ENCODE measurements around the gene NPC1. TPM values are rescaled to one million over a fixed set of nuclear protein-coding genes. Genes with fewer than 3 reads are reported as not detected.

The NPC1 gene
- total RNA-seq, 3 donors from 2014 or later: 39.5 to 100 (median 81.3) TPM

DNA sequence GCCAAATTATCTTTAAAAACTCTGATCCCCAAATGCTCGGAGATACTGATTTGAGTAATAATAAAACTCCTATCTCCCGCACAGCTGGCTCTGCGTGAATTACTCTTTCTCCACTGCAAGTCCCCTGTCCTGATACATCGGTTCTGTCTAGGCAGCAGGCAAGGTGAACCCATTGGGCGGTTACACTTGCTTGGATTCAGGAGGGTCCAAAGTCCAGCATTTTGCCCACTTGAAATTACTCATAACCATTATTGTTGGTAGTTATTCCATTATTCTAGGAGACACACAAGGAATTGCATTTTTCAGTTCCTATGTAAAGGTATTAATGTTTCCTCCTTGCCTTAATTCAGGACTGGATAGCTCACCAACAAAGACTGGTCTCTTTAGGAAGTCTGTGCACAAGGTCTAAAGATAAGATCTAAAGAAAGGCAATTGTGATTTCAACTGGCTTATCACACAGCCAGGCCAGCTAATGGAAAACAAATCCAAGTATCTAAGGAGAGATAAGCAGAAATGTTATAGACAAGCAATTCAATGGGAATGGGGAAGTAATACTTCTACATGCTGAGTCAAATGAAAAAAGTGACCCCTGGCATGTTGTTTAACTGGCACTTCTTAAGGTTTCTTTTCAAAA is 23.2 kb upstream of the NPC1 start:
- Histone ChIP-seq H3K27me3 (no peaks in the 10 kb centered on the region), H3K4me3 (no peak overlapping the region), H3K27ac (no peak overlapping the region), H3K9me3 (no peaks in the 10 kb centered on the region), H3K4me1 (no peaks in the 10 kb centered on the region), H3K36me3 (no peaks in the 10 kb centered on the region)
- DNase-seq (ENCODE audit: low spot score in 2 of 2): no peak
- intact Hi-C loops (cut with DNase I; ENCODE audit: low total_unique reads): no loop called here
- no peak for TF ChIP-seq POLR2A (IDR thresholded peaks at IDR 0.05)
- no peak for TF ChIP-seq POLR2AphosphoS5 (IDR thresholded peaks at IDR 0.05)

DNA sequence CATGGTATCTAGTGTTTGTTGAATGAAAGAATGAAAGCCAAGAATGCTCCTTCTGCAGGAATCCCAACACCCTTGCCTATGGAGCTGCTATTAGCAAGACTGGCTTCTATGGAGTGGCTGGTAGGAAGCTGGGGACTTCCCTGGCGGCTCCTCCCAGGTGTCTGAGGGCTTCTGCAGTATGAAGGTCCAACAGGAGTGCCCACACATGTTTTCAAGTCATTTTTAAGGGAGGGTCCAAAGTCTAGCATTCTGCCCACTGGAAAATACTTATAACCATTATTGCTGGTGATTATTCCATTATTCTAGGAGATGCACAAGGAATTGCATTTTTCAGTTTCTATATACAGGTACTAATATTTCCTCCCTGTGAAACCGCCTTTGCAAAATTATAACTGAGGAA is 21.9 kb upstream of the NPC1 start:
- Histone ChIP-seq H3K4me1 (no peaks in the 10 kb centered on the region), H3K27ac (no peak overlapping the region), H3K9me3 (no peaks in the 10 kb centered on the region), H3K4me3 (no peak overlapping the region), H3K36me3 (no peaks in the 10 kb centered on the region), H3K27me3 (no peaks in the 10 kb centered on the region)
- no peak for DNase-seq (ENCODE audit: low spot score in 2 of 2)
- intact Hi-C loops (cut with DNase I; ENCODE audit: low total_unique reads): no loop called here
- TF ChIP-seq POLR2A (IDR thresholded peaks at IDR 0.05) (no peak), POLR2AphosphoS5 (IDR thresholded peaks at IDR 0.05) (no peak)
- TF ChIP-seq, protein P1, sequence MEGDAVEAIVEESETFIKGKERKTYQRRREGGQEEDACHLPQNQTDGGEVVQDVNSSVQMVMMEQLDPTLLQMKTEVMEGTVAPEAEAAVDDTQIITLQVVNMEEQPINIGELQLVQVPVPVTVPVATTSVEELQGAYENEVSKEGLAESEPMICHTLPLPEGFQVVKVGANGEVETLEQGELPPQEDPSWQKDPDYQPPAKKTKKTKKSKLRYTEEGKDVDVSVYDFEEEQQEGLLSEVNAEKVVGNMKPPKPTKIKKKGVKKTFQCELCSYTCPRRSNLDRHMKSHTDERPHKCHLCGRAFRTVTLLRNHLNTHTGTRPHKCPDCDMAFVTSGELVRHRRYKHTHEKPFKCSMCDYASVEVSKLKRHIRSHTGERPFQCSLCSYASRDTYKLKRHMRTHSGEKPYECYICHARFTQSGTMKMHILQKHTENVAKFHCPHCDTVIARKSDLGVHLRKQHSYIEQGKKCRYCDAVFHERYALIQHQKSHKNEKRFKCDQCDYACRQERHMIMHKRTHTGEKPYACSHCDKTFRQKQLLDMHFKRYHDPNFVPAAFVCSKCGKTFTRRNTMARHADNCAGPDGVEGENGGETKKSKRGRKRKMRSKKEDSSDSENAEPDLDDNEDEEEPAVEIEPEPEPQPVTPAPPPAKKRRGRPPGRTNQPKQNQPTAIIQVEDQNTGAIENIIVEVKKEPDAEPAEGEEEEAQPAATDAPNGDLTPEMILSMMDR (IDR thresholded peaks at IDR 0.05): no peak

DNA sequence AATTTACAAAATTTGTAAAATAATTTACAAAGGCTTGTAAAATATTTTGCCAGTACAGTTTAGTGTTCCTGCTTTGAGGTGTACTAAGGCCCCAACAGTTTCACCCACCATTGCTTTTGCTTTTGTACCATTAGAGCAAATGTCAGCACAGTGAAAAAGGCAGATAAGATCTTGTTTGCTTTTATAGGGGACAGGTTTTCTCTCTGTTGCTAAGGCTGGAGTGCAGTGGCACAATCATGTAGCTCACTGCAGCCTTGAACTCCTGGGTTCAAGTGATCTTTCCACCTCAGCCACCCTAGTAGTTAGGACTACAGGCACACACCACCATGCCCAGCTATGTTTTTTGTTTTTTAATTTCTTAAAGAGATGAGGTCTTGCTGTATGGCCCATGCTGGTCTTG is 19.6 kb upstream of the NPC1 start:
- no peak overlapping the region for H3K27ac ChIP-seq
- H3K4me3 ChIP-seq: no peak overlapping the region
- intact Hi-C loops (cut with DNase I; ENCODE audit: low total_unique reads): no loop called here
- no peaks in the 10 kb centered on the region for H3K9me3 ChIP-seq
- H3K4me1 ChIP-seq: no peaks in the 10 kb centered on the region
- TF ChIP-seq, protein P1 (IDR thresholded peaks at IDR 0.05): no peak
- TF ChIP-seq POLR2AphosphoS5 (IDR thresholded peaks at IDR 0.05) (no peak), POLR2A (IDR thresholded peaks at IDR 0.05) (no peak)
- no peaks in the 10 kb centered on the region for H3K27me3 ChIP-seq
- no peaks in the 10 kb centered on the region for H3K36me3 ChIP-seq
- DNase-seq (ENCODE audit: low spot score in 2 of 2): no peak

DNA sequence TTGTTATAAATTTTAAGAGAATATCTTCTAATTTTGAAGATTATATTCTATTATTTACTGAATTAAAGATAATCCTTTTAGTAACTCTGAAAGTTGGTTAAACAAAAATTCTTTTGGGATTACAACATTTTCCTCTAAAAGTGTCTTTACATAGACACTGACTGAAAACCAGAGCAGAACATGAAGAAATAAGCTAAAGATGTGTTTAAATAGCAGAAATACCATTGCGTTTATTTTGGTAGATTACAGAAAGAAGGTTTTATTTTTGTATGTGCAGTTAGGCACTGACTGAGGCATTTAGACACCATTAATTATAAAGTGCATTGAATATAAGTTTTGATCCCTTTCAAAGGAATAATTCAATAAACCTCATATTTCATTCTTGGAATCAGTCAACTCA is 13.5 kb upstream of the NPC1 start:
- no peaks in the 10 kb centered on the region for H3K9me3 ChIP-seq
- no peak overlapping the region for H3K27ac ChIP-seq
- H3K4me1 ChIP-seq: no peaks in the 10 kb centered on the region
- H3K36me3 ChIP-seq: no peaks in the 10 kb centered on the region
- intact Hi-C loops (cut with DNase I; ENCODE audit: low total_unique reads): loop anchor here (5.0 to 10.0 kb wide), 2 partner anchors 85 to 482 kb away; no protein-coding TSS in a partner anchor
- TF ChIP-seq POLR2A (IDR thresholded peaks at IDR 0.05): no peak
- no peak for TF ChIP-seq POLR2AphosphoS5 (IDR thresholded peaks at IDR 0.05)
- TF ChIP-seq, protein P1 (IDR thresholded peaks at IDR 0.05): no peak
- H3K4me3 ChIP-seq: no peak overlapping the region
- DNase-seq (ENCODE audit: low spot score in 2 of 2): no peak
- no peaks in the 10 kb centered on the region for H3K27me3 ChIP-seq

DNA sequence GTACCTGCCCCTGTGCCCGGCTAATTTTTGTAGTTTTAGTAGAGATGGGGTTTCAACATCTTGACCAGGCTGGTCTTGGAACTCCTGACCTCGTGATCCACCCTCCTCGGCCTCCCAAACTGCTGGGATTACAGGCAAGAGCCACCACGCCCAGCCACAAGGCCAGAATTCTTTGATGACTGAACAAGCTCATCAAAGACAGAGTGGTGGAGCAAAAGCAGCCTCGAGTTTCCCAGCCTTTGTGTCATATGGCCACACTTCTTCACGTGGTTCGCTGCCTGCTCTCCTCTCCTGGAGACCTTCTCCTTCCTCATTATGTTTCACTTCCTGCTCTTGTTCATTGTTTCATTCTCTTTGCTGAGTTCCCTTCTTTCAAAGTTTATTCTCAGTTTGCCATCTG is 9.9 kb upstream of the NPC1 start:
- TF ChIP-seq POLR2AphosphoS5 (IDR thresholded peaks at IDR 0.05): no peak
- no peak for TF ChIP-seq POLR2A (IDR thresholded peaks at IDR 0.05)
- TF ChIP-seq, protein P1 (IDR thresholded peaks at IDR 0.05): no peak
- no peaks in the 10 kb centered on the region for H3K27me3 ChIP-seq
- H3K36me3 ChIP-seq: no peaks in the 10 kb centered on the region
- H3K4me3 ChIP-seq: no peak overlapping the region
- DNase-seq (ENCODE audit: low spot score in 2 of 2): no peak
- no peaks in the 10 kb centered on the region for H3K4me1 ChIP-seq
- no peaks in the 10 kb centered on the region for H3K9me3 ChIP-seq
- no peak overlapping the region for H3K27ac ChIP-seq
- intact Hi-C loops (cut with DNase I; ENCODE audit: low total_unique reads): loop anchor here (5.0 to 10.0 kb wide), 2 partner anchors 81 to 486 kb away; no protein-coding TSS in a partner anchor
